H1 (cell line): ENCODE data around the gene VWA3B.

Experiments used
- BRCA1 ChIP-seq: IDR thresholded peaks from 2 replicates; pipeline ENCODE4 v1.6.1; 2012; ENCODE audit warnings: low read depth, low read length, improper control_type of control experiment
- EGR1 ChIP-seq: IDR thresholded peaks from 2 replicates; pipeline ENCODE4 v1.6.1; 2011; ENCODE audit warnings: low read depth, low read length, borderline replicate concordance
- EZH2 ChIP-seq: fragments of 200-600 bp; sonication (generic); IDR thresholded peaks from 2 replicates; pipeline ENCODE4 v1.7.1; 2012; ENCODE audit warnings: low read depth, mild to moderate bottlenecking, moderate library complexity, low read length, inconsistent platforms; ENCODE audit not compliant: severe bottlenecking
- JUN ChIP-seq: IDR thresholded peaks from 2 replicates; pipeline ENCODE4 v1.6.1; 2011; ENCODE audit warnings: low read depth, mild to moderate bottlenecking, improper control_type of control experiment, low read length
- MAFK ChIP-seq: IDR thresholded peaks from 2 replicates; pipeline ENCODE4 v1.6.1; 2012; ENCODE audit warnings: low read depth, mild to moderate bottlenecking, improper control_type of control experiment, low read length

- no peak for TF ChIP-seq JUN
- TF ChIP-seq BRCA1, result no peak
- no peak for TF ChIP-seq EZH2
- TF ChIP-seq EGR1, result no peak
- TF ChIP-seq MAFK, result no peak
Observed at GRCh38 chr2:98216616-98217015, 129.6 kb downstream of the VWA3B start.
